Femur (tissue), 1 donor: ENCODE data around the gene NEO1.
"Not testable (repeated sequence)": the region's sequence is repeated elsewhere in the genome, so short reads cannot be mapped to it uniquely, and the experiment has no call there.

Experiments
- DNase-seq: peaks from one replicate; pipeline ENCODE4 v3.0.0-alpha.2; 2017

The NEO1 gene

DNA sequence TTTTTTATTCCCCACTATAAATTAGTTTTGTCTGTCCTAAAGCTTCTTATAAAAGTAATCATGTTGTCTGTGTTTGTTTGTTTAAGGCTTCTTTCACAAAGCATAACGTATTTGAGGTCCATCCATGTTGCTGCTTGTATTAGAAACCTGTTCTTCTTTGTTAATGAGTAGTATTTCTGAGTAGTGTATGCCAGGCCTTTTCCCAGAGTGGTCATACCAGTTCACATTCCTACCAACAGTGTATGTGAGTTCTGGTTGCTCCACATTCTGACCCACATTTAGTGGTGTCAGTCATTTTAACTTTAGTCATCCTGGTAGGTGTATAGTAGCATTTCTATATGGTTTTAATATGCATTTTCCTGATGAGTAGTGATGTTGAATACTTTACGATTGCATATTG lies 98.6 kb downstream of the NEO1 start:
- no peak for DNase-seq

DNA sequence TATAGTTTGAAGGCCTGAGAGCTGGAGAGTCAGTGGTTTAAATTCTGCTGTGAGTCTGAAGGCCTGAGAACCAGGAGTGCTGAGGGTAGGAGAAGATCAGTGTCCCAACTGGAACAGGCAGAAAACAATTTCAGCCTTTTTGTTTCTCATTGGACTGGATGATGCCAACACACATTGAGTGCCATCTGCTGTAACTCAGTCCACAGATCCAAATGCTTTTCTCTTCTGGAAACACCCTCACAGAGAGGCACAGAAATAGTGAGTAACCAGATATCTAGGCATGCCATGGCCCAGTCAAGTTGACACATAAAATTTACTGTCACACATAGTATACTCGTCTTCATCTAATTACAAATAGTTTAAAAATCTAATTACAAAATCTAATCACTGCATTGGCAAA lies 100.8 kb downstream of the NEO1 start:
- DNase-seq = no peak

DNA sequence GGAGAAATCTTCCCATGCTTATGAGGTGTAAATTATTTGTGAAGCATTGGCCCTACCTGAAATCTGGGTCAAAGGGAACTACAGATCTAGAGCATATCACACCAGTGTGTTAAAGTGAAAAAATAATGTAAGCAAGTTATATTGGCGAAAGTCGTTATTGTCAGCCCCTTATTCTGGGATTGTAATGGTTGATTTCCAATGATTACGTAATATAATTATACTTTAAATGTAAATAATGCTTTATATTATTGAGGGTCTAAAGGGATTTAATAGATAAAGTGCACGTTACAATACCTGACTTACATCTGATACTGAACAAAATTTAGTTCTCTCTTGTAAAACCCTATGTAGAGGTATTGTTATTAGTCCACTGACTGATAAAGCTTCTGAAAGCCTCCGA lies 101.2 kb downstream of the NEO1 start:
- DNase-seq = no peak

DNA sequence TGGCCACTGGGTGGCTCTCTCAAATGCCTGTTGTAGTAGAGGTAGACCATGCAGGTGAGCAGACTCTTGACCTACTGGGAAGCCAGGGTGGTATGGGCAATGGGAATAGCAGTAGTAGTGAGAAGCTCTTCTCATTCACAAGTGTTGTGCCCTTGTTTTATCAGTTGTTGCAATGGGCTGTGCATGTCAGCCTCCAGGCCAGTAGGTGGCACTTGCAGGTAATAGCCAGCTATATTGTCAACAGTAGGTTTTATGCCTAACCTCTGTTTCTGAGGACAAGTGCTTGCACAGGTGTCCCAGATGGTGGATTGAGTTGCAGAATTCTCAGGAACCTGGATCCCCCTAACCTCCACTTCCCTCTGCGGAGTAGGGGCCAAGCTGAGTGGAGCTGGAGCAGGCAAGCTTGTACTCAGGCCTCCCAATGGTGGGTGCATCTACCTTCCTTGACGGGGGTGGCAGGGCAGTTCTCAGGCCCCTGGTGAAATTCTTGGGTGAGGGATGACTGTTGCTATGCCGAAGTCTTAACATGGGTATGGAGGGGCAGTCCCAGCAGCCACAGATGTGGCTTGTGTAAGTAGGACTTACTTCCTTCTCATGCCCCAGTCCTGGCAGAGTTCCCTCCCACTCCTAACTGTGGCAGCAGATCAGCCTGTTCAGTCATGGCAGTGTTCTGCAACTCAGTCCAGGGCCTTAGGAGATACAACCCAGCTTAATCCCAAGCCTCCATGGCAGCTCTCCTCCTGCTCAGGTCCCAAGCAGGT lies 104.3 kb downstream of the NEO1 start:
- DNase-seq = no peak

DNA sequence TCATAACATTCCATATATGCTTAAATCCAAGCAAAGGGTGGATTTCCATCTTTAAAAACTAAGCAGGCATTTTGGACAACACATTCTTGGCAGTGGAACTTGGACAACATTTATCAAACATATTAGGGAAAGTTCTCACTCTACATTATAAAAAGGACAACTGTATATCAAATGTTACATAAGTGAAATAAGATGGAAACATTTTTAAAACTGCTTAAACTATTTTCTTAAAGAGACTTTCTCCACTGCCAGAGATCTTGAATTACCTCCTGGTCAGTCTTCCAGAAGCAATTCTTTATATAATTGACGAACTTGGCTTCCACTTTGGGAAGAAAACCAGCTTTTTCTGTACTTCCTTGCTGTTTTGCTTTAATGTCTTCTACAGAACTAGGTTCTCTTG lies 109.3 kb downstream of the NEO1 start:
- DNase-seq = no peak

DNA sequence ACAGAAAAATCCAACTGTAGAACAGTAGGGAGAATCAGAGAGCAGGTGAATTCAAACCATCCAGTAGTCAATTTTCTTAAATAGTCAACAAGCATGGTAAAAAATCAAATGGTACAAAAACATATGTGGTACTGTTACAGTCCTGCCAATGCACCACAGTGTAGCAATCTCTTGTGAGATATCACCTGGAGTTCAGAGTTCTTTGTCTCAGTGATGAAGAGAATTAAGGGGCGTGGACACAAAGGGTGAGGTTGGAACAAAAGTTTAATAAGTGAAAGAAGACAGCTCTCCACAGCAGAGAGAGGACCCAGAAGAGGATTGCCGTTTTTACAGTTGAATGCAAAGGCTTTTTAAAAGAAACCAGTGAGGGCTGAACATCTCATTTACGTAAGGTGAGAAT lies 113.2 kb downstream of the NEO1 start:
- no peak for DNase-seq

DNA sequence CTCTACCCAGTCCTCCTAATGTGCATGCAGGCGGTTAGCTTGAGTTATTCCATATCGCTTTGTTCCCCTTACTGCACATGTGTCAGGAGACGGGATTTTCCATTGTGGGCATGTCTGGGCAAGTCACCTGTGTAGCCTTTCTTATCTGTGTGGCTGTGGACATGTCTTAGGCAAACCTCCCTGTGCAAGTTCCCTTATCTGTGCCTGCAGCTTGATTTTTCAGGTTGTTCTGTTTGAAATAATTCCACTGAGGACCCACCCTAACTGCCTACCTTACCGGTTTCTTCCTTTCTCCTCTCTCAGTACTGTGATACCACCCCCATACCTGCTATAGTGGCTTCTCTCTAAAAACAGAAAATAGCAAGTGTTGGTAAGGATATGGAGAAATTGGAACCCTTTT lies 113.6 kb downstream of the NEO1 start:
- no peak for DNase-seq

DNA sequence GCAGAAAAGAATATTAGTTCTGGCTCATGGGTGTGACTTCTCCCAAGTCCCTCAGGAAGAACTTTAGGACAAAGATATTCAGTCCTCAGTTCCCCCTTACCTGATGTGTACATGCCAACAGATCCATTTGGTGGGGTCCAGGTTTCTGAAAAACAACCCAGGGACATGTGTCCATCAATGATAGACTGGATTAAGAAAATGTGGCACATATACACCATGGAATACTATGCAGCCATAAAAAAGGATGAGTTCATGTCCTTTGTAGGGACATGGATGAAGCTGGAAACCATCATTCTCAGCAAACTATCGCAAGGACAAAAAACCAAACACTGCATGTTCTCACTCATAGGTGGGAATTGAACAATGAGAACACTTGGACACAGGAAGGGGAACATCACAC lies 114.4 kb downstream of the NEO1 start:
- DNase-seq = not testable (repeated sequence)

DNA sequence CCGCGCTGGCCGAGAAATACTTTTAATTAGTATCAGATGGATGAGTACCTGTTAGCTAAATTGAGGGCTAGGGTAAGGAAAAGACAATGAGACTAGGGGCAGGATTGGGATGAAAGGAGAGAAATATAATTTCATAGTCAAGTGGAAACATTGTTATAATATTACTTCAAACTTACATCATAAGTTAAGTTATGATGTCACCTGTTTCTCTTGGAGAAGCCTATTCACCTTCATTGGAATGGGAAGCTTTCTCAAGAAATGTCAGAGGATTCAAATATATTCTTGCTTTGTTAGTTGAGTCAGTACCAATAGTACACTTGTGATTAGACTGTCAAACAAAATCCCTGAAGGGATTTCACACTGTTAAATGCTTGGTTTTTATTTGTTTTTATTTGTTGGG lies 116.2 kb downstream of the NEO1 start:
- no peak for DNase-seq

DNA sequence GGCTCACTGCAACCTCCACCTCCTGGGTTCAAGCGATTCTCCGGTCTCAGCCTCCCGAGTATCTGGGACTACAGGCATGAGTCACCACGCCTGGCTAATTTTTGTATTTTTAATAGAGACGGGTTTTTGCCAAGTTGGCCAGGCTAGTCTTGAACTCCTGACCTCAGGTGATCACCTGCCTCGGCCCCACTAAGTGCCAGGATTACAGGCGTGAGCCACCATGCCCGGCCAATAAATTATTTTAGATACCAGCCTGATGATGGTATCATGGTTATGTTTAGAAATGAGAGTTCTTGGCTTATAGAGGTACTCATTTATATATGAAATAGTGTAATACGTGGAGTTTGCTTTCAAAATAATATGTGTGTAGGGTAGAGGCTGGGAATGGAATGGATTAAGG lies 119.4 kb downstream of the NEO1 start:
- DNase-seq = no peak

DNA sequence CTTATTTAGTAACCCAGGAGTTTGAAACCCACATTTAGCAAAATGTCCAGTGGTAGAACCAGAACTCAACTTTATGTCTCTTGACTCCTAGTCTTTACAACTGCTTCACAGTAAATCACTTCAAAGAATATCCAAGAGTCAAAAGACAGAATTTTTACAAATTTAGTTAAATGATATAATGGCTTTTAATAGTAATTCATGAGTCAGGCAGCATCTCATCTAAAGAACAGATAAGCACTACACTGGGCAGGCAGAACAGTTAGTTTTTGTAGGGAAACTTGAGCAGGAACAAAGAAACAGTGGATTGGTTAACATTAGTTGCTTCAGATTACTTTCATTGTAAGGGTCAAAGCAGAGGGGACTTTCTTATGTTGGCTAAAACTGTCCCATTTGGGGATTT lies 120.2 kb downstream of the NEO1 start:
- DNase-seq = no peak

DNA sequence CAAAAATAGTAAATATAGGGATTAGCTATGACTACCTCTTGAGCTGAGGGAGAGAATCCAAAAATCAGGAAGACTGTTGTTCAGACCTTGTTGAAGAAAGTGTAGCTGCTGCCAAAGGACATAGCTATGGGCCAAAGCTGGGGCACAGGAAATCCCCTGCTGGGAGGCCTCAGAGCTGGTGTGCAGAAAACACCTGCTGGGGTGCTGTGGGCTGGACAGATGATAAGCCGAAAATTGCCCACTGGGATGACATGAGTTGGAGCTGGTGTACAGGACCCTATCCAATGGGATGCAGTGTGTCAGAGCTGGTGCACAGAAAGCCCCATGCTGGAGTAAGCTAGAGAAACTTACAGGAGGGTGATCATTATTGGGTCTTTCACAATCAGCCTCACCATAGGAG lies 121.9 kb downstream of the NEO1 start:
- DNase-seq = no peak

DNA sequence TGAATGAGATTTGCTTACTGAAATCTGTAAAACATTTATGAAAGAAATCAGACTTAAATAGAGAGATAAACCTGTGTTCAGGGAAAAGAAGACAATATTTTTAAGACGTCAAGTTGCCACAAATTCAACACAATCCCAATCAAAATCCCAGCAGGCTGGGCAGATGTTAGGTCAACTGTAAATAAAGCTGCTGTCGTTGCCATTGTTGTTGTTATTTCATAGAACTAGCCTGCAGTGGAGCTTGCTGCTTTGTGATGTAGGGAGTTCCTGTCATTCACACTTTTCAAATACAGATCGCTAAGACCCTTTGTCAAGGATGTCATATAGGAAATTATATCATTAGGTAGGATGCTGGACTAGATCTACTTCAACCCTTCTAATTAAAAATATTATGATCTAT lies 123.1 kb downstream of the NEO1 start:
- no peak for DNase-seq

DNA sequence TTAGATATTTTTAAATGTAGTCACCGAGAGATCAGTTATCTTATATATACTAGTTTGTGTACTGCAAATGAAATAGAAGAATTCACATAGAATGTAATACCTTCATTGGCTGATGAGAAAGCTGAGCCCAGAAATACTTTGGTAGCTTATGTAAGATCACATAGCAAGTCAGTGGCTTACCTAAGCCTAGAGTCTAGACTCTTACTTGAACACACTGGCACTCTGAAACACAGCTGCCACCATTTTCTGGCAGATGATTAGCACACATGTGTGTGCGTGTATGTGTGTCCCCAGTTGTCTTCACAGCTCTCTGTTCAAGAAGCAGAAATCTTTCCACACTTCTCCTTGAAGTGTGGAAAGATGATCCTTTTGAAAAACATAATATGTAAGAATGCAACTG lies 124.3 kb downstream of the NEO1 start:
- DNase-seq = no peak

DNA sequence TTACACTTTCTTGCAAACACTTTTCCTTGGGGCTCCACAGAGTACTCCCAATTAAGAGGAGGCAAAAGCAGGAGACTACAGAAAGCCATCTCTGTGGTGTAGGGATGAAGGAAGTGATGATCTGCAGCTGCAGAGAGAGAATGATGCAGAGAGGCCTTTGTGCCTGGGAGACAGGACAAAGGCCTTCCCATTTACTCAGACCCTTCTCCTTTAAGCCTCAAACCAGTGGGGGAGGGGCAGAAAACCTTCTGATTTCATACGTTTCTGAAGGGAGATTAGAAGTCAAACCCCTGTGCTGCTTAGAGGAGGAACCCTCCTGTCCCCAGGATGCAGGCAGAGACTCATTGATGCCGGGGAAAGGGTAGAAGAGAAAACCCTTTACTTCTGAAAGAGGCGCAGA lies 130.8 kb downstream of the NEO1 start:
- no peak for DNase-seq

DNA sequence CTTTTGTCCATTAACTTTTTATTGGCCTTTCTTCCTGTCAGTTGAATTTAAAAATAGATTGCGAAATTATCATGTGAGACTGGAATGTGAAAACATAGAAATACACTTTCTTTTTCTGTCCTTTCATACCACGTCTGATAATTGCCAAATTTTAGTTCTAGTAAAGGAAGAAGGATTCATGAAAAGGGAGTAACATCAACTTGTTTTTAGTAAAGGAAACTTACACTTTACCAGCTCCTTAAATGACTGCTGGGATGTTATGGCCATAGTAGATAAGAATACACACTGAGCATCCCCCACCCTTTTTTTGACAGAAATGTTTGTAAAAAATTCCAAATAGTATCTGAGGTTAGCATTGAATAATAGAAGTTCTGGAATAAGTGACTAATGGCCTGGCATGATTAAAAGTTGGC lies 137.9 kb downstream of the NEO1 start:
- no peak for DNase-seq

DNA sequence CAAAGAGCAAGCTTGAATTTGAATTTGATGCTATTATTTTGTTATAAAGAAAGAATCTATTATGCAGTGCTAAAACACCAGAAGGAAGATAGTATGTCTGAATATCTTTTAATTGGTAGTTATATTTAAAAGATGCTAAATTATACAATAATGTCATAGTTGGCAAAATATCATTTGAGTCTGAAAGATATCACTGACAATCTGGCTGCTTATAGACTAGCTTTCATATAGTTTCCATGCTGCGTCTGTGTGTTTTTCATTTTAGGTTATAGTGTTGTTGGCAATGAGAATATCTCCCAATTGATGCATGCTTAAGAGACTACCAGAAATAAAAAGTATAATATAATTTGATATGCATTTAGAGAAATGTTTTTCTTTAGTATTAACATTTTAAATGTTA lies 142.9 kb downstream of the NEO1 start:
- DNase-seq = no peak

DNA sequence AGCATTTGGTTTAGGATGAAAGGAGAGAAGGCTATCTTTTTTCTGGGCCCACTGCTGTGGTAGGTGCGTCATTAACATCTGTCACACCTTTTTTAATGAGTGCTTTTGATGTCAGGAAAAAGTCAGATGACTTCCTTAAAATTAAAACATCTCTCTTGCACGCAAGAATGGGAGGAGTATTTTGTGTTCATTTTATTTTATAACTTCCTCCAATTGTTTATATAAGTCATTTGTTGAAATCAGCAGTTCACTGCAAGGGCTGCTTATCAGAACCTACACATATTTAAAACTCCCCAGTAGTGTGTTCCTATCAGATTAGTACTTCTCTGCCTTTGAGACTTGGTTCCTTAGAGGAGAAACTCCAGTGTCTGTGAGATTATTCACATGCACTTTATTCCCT lies 143.8 kb downstream of the NEO1 start:
- DNase-seq = no peak

DNA sequence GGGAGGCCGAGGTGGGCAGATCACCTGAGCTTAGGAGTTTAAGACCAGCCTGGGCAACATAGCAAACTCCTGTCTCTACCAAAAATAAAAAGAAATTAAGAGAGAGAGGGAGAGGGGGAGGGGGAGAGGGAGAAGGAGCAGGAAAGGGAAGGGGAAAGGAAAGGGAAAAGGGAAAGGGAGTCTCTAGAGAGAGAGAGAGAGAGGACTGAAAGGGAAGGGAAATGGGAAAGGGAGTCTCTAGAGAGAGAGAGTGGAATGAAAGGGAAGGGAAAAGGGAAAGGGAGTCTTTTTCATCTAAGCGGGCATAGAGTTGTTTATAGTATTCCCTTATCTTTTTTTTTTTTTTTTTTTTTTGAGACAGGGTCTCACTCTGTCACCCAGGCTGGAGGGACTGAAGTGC lies 148.1 kb downstream of the NEO1 start:
- no peak for DNase-seq

DNA sequence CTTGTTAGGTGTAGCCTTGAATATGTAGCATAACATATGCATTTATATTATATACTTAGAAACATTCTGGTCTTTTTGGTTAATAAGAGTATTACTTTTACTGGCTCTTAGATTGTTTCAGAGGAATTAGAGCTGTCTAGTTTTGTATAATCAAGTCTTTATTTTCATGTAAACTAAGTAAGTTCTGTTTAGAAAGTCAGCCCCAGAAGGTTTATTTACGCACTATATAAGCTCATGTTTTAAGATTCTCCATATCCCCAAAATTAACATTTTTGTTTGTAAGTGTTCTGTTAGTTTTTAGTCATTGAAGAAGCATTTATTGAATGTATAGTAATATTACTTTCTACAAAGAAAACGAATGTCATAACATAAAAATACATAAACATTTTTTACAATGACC lies 158.4 kb downstream of the NEO1 start:
- no peak for DNase-seq

DNA sequence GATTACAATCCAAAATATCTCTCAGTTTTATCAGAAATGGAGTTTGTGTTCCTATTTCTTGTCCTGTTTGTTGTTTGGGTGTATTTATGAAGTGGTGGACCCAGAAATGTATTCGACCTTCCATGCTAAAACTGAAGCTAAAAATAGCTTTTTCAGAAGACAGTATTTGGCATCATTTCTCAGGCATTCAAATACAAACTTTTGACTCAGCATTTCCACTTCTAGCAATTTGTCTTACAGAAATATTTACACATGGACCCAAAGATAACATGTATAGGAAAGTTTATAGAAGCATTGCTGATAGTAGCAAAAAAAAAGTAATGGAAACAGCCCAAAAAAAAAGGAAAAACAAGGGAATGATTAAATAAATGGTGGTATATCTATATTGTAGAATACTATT lies 160.2 kb downstream of the NEO1 start:
- DNase-seq = no peak

DNA sequence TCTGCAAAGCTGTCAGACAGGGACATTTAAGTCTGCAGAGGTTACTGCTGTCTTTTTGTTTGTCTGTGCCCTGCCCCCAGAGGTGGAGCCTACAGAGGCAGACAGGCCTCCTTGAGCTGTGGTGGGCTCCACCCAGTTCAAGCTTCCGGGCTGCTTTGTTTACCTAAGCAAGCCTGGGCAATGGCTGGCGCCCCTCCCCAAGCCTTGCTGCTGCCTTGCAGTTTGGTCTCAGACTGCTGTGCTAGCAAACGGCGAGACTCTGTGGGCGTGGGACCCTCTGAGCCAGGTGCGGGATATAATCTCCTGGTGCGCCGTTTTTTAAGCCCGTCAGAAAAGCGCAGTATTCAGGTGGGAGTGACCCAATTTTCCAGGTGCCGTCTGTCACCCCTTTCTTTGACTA lies 169.2 kb downstream of the NEO1 start:
- not testable (repeated sequence) for DNase-seq

DNA sequence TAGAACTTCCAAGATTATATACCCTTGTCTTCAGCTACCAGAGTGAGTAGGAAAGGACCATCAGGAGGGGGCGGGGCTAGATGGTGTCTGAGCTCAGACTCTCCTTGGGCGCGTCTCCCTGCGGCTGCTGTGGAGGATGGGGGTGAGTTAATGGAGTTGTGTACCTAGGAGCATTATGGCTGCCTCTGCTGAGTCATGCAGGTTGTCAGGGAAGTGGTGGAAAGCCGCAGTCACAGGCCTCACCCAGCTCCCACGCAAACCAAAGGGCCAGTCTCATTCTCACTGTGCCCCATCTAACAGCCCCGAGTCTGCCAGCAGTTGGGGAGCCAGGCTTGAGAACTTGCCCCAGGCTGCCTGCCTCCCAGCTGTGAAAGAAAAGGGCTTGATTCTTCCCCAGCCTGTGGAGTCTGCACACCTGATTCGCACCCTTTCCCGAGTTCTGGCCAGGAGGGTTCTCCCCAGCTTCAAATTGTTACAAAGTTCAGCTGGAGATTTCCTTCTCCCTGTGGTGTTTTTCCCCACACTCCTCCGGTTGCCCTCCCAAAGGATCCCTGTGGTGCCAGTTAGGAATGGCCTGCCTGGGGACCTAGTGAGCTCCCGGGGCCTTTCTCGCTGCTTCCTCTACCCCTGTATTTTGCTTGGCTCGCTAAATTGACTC lies 173.2 kb downstream of the NEO1 start:
- DNase-seq = no peak

DNA sequence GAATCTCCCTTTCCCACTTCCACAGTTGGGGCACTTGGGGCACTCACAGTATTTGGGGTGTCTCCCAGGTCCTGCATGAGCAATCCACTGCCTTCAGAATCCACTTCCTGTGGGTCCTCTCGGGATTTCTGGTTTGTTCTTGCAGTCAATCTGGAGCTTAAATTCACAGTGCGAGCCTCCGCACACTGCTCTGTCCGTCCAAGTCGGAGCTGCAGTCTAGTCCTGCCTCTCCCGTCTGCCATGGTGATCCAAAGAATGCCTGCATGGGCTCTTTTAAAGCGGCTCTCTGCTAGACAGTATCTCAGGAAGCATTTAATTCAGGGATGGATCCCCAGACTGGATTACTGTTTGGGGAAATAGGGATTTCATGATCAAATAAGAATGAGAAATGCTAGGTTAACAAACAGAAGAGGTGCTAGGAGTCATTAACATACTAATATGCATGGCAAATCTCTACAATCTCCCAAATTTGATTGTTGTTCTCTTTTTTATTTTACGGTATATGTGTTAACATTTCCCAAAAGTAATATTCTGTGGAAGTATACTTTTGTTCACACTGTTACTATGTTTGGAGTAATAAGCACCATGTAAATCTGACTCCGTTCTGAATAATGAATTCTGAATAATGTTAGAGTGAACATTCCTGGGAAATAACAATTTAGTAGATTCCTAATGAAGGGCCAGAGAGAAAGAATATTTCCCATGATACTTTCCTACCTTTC lies 174.0 kb downstream of the NEO1 start:
- peak; percentile 20 for DNase-seq
